ENCODE measurements around the gene THEMIS2. TPM values are rescaled to one million over a fixed set of nuclear protein-coding genes. Genes with fewer than 3 reads are reported as not detected.

The THEMIS2 gene
- total and polyA plus RNA-seq, 9 of the 15 experiments (the other 6 are each of a cell fraction or from before 2014, with no cell fraction given): 2.3 to 12.7 (median 8.0) TPM

GRCh38 chr1:27887215-27888021 is 15.1 kb downstream of the THEMIS2 start (continued):
- TF ChIP-seq ZMIZ1 (IDR thresholded peaks at IDR 0.05; ENCODE audit: low read depth in 2 of 2, low read length in 2 of 2) (no peak), ZKSCAN1 (IDR thresholded peaks at IDR 0.05; ENCODE audit: low read depth, low read length) (no peak), ZNF24 (IDR thresholded peaks at IDR 0.05) (no peak)

GRCh38 chr1:27889506-27889905 is 17.2 kb downstream of the THEMIS2 start:
- no peaks in the 10 kb centered on the region for H4K20me1 ChIP-seq (replicated peaks; ENCODE audit: control insufficient read depth, insufficient read depth, low read length)
- 74% methylated on average over 3 of the region's 3 CpGs for WGBS (ENCODE audit: insufficient coverage, low coverage, missing lambda C conversion rate)
- intact Hi-C loops (cut with micrococcal nuclease) (no loop called here), in situ Hi-C loops (cut with MboI) (no loop called here)
- FAIRE-seq (no peak), DNase-seq (ENCODE audit: extremely low read depth in 1 of 4, low spot score in 3 of 4) (no peak), ATAC-seq (no peak)
- peaks cover 81% of the 10 kb centered on the region for H3K36me3 ChIP-seq (ENCODE audit: control insufficient read depth, insufficient read depth, low read length)
- no peaks in the 10 kb centered on the region for H3K9me3 ChIP-seq (replicated peaks; ENCODE audit: control insufficient read depth, insufficient read depth, low read depth, low read length)
- no peak overlapping the region for H3K9ac ChIP-seq (ENCODE audit: insufficient read depth in 1 of 2, low read depth in 2 of 2, low read length in 2 of 2)
- BruUV-seq (replicated peaks): no TSS peak
- H3K4me2 ChIP-seq (ENCODE audit: insufficient read depth, low read length): no peak overlapping the region
- no peak overlapping the region for H2AFZ ChIP-seq (ENCODE audit: low read depth, low read length)
- H3K4me3 ChIP-seq: no peak overlapping the region
- no peaks in the 10 kb centered on the region for H3K79me2 ChIP-seq (ENCODE audit: control insufficient read depth, insufficient read depth, low read length)
- H3K9me1 ChIP-seq (ENCODE audit: control insufficient read depth, insufficient read depth, low read length): peaks cover 1% of the 10 kb centered on the region
- ChIA-PET POLR2A (interaction anchor here (0.6 kb wide), 1 partner anchor 547 kb away, joined by 3 read pairs; no protein-coding TSS in a partner anchor), CTCF (ENCODE audit: low intra/inter-chr PET ratio) (no interaction called here)
- peaks cover 2 to 3% of the 10 kb centered on the region in 2 experiments; a peak in 2 of 5 replicates for H3K4me1 ChIP-seq (replicated peaks in 1 of 2; ENCODE audit: control insufficient read depth in 2 of 2, insufficient read depth in 2 of 2, low read length in 2 of 2)
- H3K27ac ChIP-seq (ENCODE audit: extremely low read depth, low read depth, low read length): no peak overlapping the region
- no peaks in the 10 kb centered on the region for H3K27me3 ChIP-seq (ENCODE audit: control insufficient read depth in 2 of 2, insufficient read depth in 2 of 2, low read length in 2 of 2)
- TF ChIP-seq BHLHE40 (IDR thresholded peaks at IDR 0.05; ENCODE audit: low read length) (no peak), SREBF2 (CRISPR knock-in tag; IDR thresholded peaks at IDR 0.05) (no peak), NFE2L1 (tag; IDR thresholded peaks at IDR 0.05; ENCODE audit: borderline replicate concordance, low read depth) (no peak), COPS2 (conservative IDR thresholded peaks at IDR 0.05) (no peak), DLX4 (CRISPR knock-in tag; IDR thresholded peaks at IDR 0.05) (no peak), ZNF384 (IDR thresholded peaks at IDR 0.05; ENCODE audit: low read depth, low read length) (no peak), HMGN3 (IDR thresholded peaks at IDR 0.05; ENCODE audit: borderline replicate concordance, extremely low read depth, insufficient read length, low read depth, low read length) (no peak), USF1 (CRISPR knock-in tag; IDR thresholded peaks at IDR 0.05) (0 out of 2 replicates have a peak, but pooled peaks have one; percentile 19), ZNF121 (CRISPR knock-in tag; conservative IDR thresholded peaks at IDR 0.05) (no peak), EZH2 (IDR thresholded peaks at IDR 0.05; ENCODE audit: borderline replicate concordance, low read depth, low read length) (no peak), SNRNP70 (optimal IDR thresholded peaks at IDR 0.05; ENCODE audit: low read depth, low read length) (no peak), SIN3A (IDR thresholded peaks at IDR 0.05; ENCODE audit: borderline replicate concordance in 2 of 2, control insufficient read depth in 1 of 2, low read depth in 2 of 2, low read length in 2 of 2) (0 out of 4 replicates have a peak, but pooled peaks of 1 of the 2 experiments have one; percentile 19), DPF2 (IDR thresholded peaks at IDR 0.05) (no peak)
